HG02973 (cell line): ENCODE results near the gene PRCC.
"Not testable (repeated sequence)": the region's sequence is repeated elsewhere in the genome, so short reads cannot be mapped to it uniquely, and the experiment has no call there.

Experiments
- ATAC-seq: cut with Tn5 transposase; IDR thresholded peaks from one replicate; pipeline ENCODE4 v1.9.1; 2021; ENCODE audit warnings: moderate library complexity; ENCODE audit not compliant: unreplicated experiment

Gene PRCC

GRCh38 chr1:156757572-156758253 is 9.6 kb upstream of the PRCC start:
- not testable (repeated sequence) for ATAC-seq

- ATAC-seq, result no peak
Observed at GRCh38 chr1:156760092-156760795, 7.1 kb upstream of the PRCC start.

- ATAC-seq, result no peak
Observed at GRCh38 chr1:156760796-156761104, 6.6 kb upstream of the PRCC start.

- not testable (repeated sequence) for ATAC-seq
Observed at GRCh38 chr1:156765136-156765535, 2.2 kb upstream of the PRCC start.

- ATAC-seq, result no peak
Observed at GRCh38 chr1:156765666-156766065, 1.7 kb upstream of the PRCC start.

- ATAC-seq, result peak; percentile 9
Observed at GRCh38 chr1:156766298-156767100, 836 bp upstream of the PRCC start.

GRCh38 chr1:156767879-156768604 is 707 bp downstream of the PRCC start:
- no peak for ATAC-seq

- no peak for ATAC-seq
Observed at GRCh38 chr1:156768610-156769295, 1.4 kb downstream of the PRCC start.

- ATAC-seq, result no peak
Observed at GRCh38 chr1:156772222-156772621, 4.9 kb downstream of the PRCC start.

GRCh38 chr1:156772728-156773497 is 5.6 kb downstream of the PRCC start:
- no peak for ATAC-seq

- no peak for ATAC-seq
Observed at GRCh38 chr1:156773607-156774006, 6.3 kb downstream of the PRCC start.

GRCh38 chr1:156775799-156776198 is 8.5 kb downstream of the PRCC start:
- ATAC-seq, result no peak

- ATAC-seq, result no peak
Observed at GRCh38 chr1:156776942-156777341, 9.6 kb downstream of the PRCC start.

GRCh38 chr1:156777573-156777972 is 10.2 kb downstream of the PRCC start:
- no peak for ATAC-seq

- ATAC-seq, result no peak
Observed at GRCh38 chr1:156781585-156782186, 14.4 kb downstream of the PRCC start.

GRCh38 chr1:156785458-156785857 is 18.1 kb downstream of the PRCC start:
- ATAC-seq, result no peak

- ATAC-seq, result no peak
Observed at GRCh38 chr1:156786640-156787039, 19.3 kb downstream of the PRCC start.

GRCh38 chr1:156788136-156788535 is 20.8 kb downstream of the PRCC start:
- ATAC-seq, result no peak

GRCh38 chr1:156789621-156790318 is 22.4 kb downstream of the PRCC start:
- no peak for ATAC-seq
